GM21786 (cell line): ENCODE measurements around the gene IQCN.

Source experiments
- ATAC-seq: cut with Tn5 transposase; IDR thresholded peaks from one replicate; pipeline ENCODE4 v1.9.1; 2021; ENCODE audit not compliant: unreplicated experiment

Gene IQCN

DNA sequence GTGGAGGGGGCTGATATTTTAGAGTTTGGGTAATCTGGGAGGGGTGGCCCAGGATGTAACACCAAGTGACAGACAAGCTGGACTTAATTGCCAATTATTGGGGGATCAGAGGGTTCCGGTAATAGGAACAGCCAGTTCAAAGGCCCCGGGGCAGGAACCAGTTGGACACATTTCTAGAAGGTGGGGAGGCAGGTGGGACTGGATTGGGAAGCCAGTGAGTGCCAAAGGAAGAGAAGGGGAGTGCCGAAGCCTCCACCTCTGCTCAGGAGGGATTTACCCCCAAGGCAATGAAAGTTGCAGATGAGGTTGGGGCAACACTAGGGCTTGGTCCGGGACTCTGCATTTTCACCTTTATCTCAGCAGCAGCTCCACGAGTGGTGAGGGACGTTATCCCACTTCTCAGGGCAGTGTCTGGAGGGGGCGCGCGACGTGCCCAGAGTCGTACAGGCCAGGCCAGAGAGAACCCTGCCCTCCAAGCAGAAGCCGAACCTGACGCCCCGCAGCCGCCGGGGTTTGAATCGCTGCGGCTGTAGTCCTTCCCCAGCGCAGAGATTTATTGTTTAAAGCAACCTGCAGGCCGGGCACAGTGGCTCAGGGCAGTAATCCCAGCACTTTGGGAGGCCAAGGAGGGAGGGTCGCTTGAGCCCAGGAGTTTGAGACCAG lies 12.9 kb upstream of the IQCN start:
- no peak for ATAC-seq

DNA sequence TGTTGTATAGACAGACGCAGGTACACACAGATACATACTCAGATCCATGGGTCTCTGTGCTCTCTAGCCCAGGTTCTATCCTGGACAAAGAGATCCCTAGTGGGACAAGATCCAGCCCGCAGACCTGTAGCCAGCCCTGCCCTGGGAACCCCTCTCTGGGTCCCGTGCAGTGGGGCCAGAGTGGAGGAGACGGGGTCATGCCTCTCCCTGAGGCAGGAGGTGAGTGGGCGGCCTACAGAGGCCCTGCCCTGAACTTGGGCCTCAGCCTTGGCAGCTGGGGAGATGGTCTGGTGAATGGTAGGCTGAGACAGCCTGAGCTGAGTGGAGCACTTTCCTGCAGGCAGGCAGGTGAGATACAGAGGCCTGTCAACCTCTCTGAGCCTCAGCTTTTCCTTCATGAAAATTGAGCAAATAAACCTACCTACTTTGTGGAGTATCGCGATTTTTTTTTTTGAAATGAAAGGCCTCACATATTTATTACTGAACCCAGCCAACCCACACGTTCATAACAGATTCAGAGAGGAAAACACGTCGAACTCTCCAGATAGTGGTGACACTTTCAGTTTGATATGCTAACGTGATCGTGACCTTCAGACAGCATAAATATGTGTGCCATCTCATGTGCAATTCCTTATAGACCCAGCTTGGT lies 10.6 kb upstream of the IQCN start:
- no peak for ATAC-seq

DNA sequence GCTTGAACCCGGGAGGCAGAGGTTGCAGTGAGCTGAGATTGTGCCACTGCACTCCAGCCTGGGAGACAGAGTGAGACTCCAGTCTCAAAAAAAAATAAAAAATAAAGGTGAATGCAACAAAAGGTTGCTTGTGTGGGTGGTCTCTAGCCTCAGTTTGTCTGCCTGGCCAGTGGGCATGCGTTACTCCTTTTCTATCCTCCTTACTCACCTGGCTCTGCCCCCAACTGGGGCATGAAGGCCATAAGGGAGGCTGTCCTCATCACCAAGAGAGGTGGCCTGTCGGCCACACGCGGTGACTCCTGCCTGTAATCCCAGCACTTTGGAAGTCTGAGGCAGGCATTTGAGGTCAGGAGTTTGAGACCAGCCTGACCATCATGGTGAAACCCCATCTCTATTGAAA lies 9.1 kb upstream of the IQCN start:
- ATAC-seq, result no peak

DNA sequence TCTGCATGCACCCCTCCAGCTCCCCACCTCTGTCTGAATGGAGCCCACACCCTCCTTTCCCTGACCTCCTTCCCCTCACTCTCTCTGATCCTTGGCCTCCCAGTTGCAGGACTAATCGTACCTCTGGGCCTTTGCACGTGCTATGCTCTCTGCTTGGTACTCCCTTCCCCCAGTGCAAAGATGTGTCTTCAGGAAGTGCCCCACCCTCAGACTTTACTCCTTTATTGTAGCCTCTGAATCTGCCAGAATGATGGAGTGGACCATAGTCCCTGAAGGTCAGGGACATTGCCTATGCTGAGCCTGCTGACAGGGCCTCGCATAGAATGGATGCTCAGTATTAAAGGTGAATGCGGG lies 8.5 kb upstream of the IQCN start:
- ATAC-seq, result no peak

DNA sequence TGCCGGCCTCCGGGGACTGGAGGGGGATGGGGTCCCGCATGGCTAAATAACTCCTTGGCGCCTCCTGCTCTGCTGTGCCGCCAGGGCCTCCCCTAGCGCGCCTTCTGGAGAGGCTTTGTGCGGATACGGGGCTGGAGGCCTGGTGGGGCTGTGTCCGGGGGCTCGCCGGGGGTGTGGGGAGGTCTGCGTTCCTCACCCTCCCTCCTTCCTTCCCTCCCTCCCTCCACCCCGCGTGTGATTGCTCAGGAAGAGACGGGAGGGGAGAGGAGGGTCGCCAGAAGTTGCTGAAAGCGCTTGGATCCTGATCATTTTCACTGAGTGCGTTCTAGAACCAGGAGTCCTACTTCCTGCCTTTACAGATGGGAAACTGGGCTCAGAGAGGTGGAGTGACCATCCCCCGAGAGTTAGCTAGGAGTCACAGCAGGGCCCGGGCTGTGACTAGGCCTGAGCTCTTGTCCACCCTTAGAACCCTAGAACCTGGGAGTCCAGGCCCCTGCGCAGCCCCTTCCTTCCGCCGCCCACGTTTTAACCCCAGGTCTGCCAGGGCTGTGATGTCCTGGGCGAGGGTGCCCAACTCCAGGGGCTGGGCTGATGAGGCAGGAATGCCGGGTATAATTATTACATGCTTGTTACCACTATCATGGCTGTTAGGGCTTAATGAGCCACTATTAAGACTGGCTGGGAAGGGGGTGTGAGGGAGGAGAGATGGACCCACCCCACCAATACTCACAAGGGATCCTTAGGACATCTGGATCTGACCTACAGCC lies 8.0 kb upstream of the IQCN start:
- ATAC-seq, result peak; percentile 31

DNA sequence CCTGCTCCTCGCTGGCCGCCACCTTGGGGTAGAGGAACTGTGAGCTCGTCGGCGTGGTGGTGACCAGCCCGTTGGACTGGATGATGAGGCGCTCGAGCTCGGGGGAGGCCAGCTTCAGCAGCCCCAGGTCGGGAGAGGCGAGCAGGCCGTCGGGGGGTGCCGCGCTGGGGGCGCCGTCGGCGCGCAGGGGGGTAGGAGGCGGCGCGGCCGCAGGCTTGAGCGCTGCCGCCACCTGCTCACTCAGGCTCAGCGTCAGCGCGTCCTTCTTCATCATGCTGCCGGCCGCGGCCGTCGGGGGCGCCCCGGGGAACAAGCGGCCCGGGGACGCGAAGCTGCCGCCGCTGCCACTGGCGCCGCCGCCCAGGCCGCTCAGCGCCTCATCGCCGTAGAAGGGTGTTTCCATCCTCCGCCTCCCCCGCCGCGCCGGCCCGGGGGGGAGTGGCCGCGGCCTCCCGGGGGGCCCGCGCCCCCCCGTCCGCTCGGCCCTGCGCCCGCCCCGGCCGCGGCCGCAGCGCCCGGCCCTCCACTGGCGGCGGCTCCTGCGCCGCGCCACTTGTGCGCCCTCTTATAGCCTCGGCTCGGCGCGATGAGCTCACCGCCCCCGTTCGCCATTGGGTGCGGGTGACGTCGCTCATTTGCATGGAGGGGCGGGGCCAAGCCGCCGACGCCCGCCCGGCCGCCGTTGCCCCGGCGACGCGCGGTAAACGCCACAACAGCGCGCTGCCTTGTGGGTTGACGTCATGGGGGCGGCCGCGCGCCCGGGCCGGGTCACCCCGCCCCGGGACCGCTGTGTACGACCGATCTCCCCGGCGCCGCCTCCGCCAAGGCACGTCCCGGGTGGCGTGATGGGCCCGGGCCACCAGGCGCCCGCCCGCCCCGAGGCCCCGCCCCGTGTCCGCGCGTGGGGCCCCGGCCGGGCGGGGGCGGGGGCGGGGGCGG lies 7.1 kb upstream of the IQCN start, which contains the start of gene JUND:
Gene JUND, minus strand, starts transcription at position 541 of the 939 bp plus-strand sequence. Its CDS starts 138 bp downstream, at position 403.
- peak; percentile 55 for ATAC-seq

DNA sequence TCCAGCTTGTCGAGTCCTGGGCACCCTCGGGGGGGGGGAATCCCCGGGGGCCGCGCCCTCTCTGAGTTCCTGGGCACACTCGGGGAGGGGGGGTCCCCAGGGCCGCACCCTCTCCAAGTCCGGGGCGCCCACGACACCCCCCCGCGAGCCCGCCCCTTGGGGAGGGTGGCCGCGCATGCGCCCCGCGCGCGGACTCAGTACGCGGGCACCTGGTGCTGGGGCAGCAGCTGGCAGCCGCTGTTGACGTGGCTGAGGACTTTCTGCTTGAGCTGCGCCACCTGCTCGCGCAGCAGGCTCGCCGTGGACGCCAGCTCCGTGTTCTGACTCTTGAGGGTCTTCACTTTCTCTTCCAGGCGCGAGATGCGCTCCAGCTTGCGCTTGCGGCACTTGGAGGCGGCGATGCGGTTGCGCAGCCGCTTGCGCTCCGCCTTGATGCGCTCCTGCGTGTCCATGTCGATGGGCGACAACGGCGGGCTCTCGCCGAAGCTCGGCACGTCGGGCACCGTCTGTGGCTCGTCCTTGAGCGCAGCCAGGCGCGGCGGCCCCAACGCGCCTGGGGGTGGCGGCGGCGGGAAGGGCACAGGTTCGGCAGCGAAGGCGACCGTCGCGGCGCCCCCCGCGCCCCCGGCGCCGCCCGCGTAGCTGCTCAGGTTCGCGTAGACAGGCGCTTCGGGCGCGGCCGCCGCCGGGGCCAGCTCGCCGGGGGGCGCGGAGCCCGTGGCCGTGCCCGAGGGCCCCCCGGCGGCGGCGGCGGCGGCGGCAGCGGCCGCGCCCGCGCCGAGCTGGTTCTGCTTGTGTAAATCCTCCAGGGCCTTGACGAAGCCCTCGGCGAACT lies 6.2 kb upstream of the IQCN start:
- ATAC-seq, result no peak

DNA sequence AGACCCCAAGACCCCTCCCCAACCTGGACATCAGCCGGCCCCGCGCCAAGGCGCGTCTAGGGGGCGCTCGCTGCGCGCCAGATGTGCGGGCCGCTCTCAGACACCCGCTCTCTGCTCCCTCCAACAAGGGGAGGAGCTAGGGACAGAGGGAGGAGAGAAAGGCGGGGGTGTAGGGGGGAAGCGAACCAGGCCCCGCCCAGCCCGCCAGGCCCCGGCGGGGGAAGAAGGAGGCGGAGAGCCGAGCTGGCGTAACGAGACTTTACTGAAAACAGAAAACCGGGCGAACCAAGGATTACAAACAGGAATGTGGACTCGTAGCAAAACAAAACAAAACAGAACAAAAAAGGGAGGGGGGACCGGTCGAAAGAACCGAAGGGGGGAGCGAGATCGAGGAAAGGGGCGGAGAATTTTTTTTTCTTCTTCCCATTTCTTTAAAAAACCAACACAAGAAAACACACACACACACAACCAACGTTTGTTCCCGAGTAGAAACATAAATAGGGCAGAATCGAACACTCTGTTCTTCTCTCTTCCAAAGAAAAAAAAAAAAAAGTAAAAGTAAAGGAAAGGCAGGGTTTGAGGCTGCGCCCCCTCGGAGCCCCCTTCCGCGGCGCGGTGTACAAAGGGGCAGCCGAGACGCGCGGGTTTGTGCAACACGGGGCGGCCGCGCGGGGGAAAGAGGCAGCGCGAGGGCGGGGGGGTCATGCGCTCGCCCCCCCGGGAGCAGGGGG lies 5.4 kb upstream of the IQCN start:
- no peak for ATAC-seq

DNA sequence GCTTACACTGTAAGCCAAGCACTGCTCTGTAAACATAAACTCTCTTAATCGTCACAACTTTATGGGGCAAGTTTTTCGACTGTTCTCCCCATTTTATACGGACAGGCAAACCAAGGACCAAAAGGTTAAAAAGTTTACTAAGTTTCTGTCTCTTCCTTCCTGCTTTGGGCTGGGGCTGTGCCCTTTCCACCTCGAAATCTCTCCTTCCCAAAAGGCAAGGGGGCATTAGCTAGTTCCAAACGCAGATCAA lies 4.9 kb upstream of the IQCN start:
- no peak for ATAC-seq

DNA sequence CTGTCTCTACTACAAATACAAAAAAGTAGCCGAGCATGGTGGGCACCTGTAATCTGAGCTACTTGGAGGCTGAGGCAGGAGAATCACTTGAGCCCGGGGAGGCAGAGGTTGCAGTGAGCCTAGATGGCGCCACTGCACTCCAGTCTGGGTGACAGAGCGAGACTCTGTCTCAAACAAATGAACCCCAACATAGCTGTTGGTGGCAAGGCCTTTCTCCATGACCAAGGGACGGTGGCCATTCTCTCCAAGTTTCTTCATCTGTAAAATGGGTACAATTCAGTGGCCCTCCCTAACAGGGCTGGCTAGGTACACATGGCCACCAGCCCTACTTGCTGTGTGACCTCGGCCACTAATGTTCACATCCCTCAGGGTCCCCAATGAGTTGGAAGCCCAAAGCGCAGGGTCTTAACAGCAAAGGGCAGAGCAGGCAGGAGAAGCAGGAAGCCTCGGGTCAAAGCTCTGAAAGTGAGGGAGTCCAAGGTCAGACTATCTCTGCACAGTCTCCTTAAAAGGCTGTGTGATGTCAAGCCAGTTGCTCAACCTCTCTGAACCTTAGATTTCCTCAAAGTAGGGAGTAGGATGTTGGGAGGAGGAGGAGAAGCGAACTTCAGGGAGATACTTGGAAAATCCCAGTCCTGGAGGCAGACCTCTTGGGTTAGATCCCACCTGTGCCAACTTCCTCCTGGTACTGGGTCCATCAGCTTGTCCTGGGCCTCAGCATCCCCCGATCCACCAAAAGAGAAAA lies 4.4 kb upstream of the IQCN start:
- ATAC-seq, result no peak

DNA sequence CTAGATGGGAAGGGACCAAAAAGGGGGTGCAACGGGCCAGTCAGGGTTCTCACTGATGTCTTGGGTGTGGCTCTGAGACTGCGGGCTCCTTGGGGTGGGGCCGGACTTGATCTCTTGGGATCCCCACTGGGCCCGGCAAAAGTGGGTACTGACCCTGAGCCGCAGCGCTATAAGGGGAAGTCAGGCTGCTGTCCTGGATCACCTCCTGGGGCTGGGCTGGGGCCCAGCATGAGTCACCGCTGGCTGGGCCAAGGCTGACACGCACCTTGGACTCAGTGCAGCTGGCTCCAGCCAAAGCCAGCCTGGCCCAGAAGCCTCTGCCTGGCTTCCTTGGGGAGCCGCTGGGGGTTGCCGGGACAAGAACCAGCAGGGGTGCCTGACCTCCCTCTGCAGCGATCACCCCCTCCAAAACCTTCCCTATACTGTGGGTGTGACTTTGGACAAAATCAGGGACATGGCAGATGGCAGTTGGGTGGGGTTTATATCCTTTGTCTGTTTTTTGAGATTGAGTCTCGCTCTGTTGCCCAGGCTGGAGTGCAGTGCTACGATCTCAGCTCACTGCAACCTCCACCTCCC lies 617 bp upstream of the IQCN start:
- no peak for ATAC-seq

DNA sequence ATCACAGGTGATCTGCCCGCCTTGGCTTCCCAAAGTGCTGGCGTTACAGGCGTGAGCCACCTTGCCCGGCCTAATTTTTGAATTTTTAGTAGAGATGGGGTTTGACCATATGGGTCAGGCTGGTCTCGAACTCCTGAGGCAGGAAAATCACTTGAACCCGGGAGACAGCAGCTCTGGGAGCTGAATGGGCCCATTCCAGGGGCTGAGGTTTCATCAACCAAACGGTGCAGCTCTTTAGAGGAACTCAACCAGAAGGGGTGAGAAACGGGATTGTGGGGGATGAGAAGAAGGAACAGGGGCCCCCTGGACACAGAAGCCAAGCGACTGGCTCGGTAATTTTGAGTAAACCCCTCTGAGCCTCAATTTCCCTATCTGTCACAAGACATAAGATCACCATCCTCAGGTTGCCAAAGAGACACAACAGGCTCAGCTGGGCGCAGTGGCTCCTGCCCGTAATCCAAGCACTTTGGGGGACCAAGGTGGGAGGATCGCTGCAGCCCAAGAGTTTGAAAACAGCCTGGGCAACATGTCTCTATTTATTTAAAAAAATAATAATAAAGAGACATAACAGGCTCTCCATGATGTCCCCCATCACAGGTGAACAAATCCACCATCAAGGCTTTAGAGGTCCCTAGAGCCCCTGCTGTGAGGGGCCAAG lies 562 bp downstream of the IQCN start:
- ATAC-seq, result no peak

DNA sequence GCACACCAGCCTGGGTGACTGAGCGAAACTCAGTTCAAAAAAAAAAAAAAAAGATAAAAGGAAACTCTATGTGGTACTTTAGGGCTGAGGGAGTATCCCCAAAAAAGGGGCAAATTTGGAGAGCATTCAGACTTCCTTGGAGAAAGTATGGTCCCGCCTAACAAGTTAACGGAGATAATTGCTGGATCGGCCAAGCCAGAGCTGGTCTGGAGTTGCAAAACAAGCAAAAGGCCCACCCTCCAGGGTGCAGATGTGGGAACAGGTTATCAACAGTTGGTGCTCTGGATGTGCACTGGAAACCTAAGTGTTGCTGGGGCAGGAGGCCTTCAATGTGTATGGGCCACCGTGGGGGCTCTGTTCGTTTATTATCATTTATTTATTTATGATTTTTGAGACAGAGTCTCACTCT lies 2.8 kb downstream of the IQCN start:
- ATAC-seq, result no peak

DNA sequence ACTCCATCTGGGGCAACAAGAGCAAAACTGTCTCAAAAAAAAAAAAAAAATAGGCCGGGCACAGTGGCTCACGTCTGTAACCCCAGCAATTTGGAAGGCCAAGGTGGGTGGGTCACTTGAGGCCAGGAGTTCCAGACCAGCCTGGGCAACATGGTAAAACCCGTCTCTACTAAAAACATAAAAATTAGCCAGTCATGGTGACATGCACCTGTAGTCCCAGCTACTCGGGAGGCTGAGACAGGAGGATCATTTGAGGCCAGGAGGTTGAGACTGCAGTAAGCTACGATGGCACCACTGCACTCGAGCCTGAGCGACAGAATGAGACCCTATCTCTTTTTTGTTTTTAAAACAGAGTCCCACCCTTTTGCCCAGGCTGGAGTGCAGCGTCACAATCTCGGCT lies 3.9 kb downstream of the IQCN start:
- no peak for ATAC-seq

DNA sequence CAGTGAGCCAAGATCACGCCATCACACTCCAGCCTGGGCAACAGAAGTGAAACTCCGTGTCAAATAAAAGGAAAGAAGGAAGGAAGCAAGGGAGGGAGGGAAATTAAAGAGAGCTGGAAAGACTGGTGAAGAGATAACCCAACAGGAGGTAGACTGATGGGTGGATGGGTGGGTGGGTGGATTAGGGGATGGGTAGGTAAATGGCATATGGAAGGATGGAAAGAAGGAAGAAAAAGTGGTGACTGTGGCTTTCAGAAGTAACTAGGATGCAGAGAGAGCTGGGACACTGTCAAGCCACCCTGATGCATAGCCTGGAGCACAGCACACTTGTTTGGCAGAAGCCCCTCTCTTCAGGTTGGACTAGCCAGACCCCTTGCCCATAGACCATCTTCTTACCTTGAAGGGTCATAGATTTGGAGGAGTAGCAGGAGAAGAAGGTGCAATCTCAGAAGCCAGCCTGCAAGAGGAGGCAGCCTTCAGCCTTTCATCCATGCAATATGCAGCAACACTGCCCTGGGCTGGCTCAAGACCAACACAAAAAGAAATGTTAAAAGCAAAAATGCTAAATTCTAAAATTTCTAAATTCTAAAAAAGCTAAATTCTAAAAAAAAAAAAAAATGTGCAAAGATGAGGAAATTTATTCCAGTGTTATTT lies 5.1 kb downstream of the IQCN start:
- no peak for ATAC-seq

DNA sequence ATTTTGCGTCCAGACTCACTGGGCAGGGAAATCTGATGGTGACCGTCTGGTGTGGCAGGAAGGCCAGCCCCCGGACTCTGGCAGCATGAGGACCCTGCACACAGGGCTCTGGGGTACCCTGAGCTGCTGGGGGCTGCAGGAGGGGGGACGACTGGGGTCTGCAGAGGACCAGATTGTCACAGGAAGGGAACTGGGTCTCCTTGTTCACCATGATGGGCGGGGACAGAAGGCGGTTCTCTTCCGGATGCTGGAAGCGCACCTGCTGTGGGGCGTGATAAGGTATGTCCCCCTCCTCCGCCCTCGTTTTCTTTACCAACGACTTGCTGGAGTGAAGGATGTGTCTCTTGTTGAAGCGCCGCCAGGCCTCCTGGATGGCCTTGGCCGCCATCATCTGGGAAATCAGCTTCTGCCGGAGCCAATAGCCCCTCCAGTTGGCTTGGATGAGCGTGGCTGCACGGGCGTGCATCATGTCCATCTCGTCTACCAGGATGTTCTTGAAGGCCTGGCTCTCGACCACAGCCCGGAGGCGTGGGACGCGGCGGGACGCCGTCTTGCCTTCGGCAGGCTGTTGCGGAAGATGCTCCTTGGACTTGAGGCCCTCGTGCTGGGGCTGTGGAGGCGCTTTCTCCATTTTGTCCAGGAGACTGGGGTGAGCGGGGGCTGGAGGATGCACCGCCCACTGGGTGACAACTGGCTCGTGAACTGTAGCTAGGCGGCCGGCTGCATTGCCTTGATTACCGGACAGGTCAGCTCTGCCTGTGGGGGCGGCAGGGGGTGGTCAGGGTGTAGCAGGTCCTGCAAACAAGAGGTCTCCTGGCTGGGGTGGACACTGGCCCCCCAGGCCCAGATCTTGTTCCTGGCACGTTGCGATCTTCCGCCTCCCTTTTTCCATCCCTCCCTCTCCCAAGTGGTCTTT lies 7.2 kb downstream of the IQCN start:
- ATAC-seq, result no peak

DNA sequence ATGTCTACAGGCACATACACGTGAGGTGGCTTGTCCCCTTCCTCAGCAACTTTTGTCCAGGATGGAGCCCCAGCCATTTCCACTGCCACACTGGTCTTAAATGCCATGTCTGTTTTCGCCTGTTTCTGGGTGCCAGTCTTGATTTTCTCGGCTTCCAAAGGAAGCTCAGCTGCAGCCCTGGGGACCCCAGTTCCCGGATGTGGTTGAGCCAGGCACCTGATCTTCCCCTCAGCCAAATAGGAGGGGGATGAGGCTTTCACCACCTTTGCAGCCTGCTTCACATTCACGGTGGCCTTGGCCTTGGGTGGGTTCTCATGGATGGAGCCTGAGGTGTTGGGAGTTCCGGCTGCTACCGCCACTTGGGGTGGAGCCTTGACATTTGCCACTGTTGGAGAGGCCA lies 8.7 kb downstream of the IQCN start:
- no peak for ATAC-seq
